TTC549 (cell line): ENCODE data around the gene RAB7A.

ENCODE experiments used
- FAIRE-seq: peaks from 2 replicates; lab custom pipeline; 2012; peaks lifted over from hg19 to GRCh38; lab: Jason Lieb, UNC

RAB7A gene

GRCh38 chr3:128855569-128855968 lies 129.6 kb downstream of the RAB7A start:
- FAIRE-seq = no peak

- FAIRE-seq = no peak
Observed at GRCh38 chr3:128858167-128858566, 132.2 kb downstream of the RAB7A start.

- FAIRE-seq = no peak
Observed at GRCh38 chr3:128859630-128860029, 133.6 kb downstream of the RAB7A start.

- FAIRE-seq = no peak
Observed at GRCh38 chr3:128861491-128861890, 135.5 kb downstream of the RAB7A start.

- no peak for FAIRE-seq
Observed at GRCh38 chr3:128863560-128863959, 137.6 kb downstream of the RAB7A start.
